Measurements from ENCODE around the gene BICDL1.

DNA sequence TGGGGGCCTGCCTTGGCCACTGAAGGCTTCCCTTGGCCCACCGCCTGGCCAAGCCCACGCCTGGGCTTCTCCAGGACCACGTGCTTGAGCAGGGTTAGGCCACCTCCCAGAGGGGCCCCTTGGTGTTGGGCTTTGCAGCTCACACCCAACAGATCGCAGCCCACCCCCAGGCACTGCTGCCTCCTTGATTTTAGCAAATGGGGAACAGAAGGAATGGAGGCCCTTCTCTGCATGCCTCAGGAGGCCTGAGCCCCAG is 104.2 kb downstream of the BICDL1 start:
- TF ChIP-seq CTCF (IDR thresholded peaks at IDR 0.05; ENCODE audit: insufficient read depth, low read length) (no peak), POLR2AphosphoS5 (IDR thresholded peaks at IDR 0.05; ENCODE audit: low read depth) (no peak), REST (IDR thresholded peaks at IDR 0.05; ENCODE audit: insufficient replicate concordance, low read depth) (no peak), GABPA (IDR thresholded peaks at IDR 0.05; ENCODE audit: low read depth) (no peak)
